Caco-2 (cell line): Measurements from ENCODE around the gene PDLIM7. TPM values are rescaled to one million over a fixed set of nuclear protein-coding genes. Genes with fewer than 3 reads are reported as not detected.

Source experiments
- BruUV-seq: library from RNA; stranded (reverse); fragments of 400-500 nt; replicated peaks from 2 replicates; lab custom pipeline; 2021; lab: Mats Ljungman, UMichigan
- CTCF ChIA-PET: fragments of 300-600 bp; sonication (Branson Sonifier 250); formaldehyde crosslinking; loops from one replicate; lab custom pipeline; 2022; ENCODE audit warnings: antibody characterized with exemption; lab: Charles Lee
- POLR2A ChIA-PET: fragments of 300-600 bp; sonication (Branson Sonifier 250); formaldehyde crosslinking; loops from one replicate; lab custom pipeline; 2022; ENCODE audit warnings: antibody characterized with exemption; lab: Charles Lee
- DNase-seq, 2 experiments: peaks; one replicate each; pipeline versions ENCODE4 v3.0.0 to v3.0.0-alpha.2; 2020 to 2022
- H3K27me3 ChIP-seq: replicated peaks from 2 replicates; pipeline ENCODE4 v1.6.0; 2011; ENCODE audit warnings: low read length; ENCODE audit not compliant: control insufficient read depth, insufficient read depth
- H3K36me3 ChIP-seq: 2 replicates; pipeline ENCODE4 v1.5.1; 2011; ENCODE audit warnings: low read length; ENCODE audit not compliant: control insufficient read depth, insufficient read depth
- H3K4me1 ChIP-seq: fragments of 250-450 bp; sonication (Bioruptor Pico); 2 replicates; pipeline ENCODE4 v1.5.1; 2020; ENCODE audit warnings: mild to moderate bottlenecking
- H3K4me3 ChIP-seq: 2 replicates; pipeline ENCODE4 v1.5.1; 2011; ENCODE audit warnings: low read depth, mild to moderate bottlenecking, control low read depth, low read length
- H3K9me3 ChIP-seq: fragments of 250-450 bp; sonication (Bioruptor Pico); 2 replicates; pipeline ENCODE4 v1.5.1; 2020; ENCODE audit warnings: mild to moderate bottlenecking, moderate library complexity
- H3K27ac Mint-ChIP-seq: one replicate; pipeline ENCODE4 v1.8.0; 2022; ENCODE audit warnings: mixed read lengths; ENCODE audit not compliant: unreplicated experiment
- H3K27me3 Mint-ChIP-seq: one replicate; pipeline ENCODE4 v1.8.0; 2022; ENCODE audit warnings: mixed read lengths; ENCODE audit not compliant: insufficient read depth, unreplicated experiment
- H3K36me3 Mint-ChIP-seq: one replicate; pipeline ENCODE4 v1.8.0; 2022; ENCODE audit warnings: mild to moderate bottlenecking, mixed read lengths; ENCODE audit not compliant: insufficient read depth, unreplicated experiment
- H3K4me1 Mint-ChIP-seq: one replicate; pipeline ENCODE4 v1.8.0; 2022; ENCODE audit warnings: low read depth, mixed read lengths; ENCODE audit not compliant: unreplicated experiment
- H3K4me3 Mint-ChIP-seq: one replicate; pipeline ENCODE4 v1.8.0; 2022; ENCODE audit warnings: mild to moderate bottlenecking, moderate library complexity, mixed read lengths; ENCODE audit not compliant: unreplicated experiment
- H3K9me3 Mint-ChIP-seq: one replicate; pipeline ENCODE4 v1.8.0; 2022; ENCODE audit warnings: mixed read lengths; ENCODE audit not compliant: unreplicated experiment
- intact Hi-C: fragments of 100-400 bp; cut with micrococcal nuclease; formaldehyde crosslinking; loops from one replicate; pipeline ENCODE4 v1.10.0; 2022; ENCODE audit not compliant: unreplicated experiment
- total RNA-seq: library from RNA; stranded (reverse); gene quantifications from 2 replicates; pipeline ENCODE4 v1.2.3, GENCODE V29; 2022
- TF ChIP-seq, protein P1 (sequence below), 2 experiments: fragments of 200-600 bp in 1 of 2; IDR thresholded peaks; 1 replicate in 1 of 2; 2 replicates in 1 of 2; pipeline versions ENCODE4 v1.5.1 to v1.8.0; 2011 to 2022; ENCODE audit warnings: antibody characterized with exemption in 1 of 2, control low read depth in 1 of 2, inconsistent platforms in 1 of 2, low read depth in 1 of 2, low read length in 1 of 2, mild to moderate bottlenecking in 1 of 2, moderate library complexity in 1 of 2; ENCODE audit not compliant: insufficient read depth in 1 of 2, severe bottlenecking in 1 of 2, unreplicated experiment in 1 of 2

The PDLIM7 gene
- total RNA-seq, 1 experiment from 2014 or later: 49.1 TPM

DNA sequence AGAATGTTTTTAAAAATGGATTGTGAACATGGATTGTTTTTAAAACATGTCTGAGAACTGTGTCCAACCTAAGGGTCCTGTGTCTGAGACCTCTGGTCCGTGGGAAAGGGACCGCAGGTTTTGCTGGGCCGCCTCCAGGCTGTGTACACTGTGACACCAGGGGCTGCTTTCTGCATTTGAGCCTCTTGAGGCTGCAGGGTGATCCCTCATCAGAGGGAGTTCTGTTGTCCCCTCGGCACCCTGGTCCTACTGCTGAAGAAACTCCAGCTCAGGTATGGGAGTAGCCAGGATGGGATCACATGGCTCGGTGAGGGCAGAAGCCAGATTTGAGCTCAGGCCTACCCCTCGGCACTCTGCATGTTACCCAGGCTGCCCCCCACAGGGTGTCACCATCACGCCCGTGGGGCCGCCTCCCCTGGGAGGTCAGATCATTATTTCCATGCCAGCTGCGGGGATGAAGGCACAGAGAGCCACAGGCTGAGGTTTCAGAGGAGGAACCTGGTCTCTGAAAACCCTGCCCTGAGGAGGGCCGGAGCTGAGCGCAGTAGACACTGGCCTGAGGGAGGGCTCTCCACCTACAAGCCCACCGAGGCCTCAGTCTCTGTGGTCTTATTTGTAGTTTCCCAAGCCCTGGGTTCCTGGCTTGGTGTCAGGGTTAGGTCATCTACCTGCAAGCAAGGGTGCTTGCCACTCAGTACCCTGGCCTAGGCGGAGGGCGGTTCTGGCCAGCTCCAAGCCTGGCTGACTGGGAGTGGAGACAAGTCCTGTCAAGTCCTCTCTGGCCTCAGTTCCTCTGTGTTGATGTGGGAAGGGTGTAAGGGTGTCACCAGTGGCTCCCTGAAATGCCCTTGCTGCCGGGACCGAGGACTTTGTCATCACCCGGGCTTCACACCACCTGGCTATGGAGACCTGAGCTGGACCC is 48.0 kb downstream of the PDLIM7 start:
- intact Hi-C loops: no loop called here
- POLR2A ChIA-PET: interaction anchor here (1.5 to 2.4 kb wide), 2 partner anchors 23 to 47 kb away, joined by 4 to 13 read pairs; partner anchors contain the start of gene GRK6
- Histone ChIP-seq H3K4me3 (no peak overlapping the region), H3K9me3 (no peaks in the 10 kb centered on the region), H3K27me3 (no peaks in the 10 kb centered on the region), H3K4me1 (peaks cover 12% of the 10 kb centered on the region), H3K36me3 (no peaks in the 10 kb centered on the region; the same call in 1 of the 2 replicates)
- DNase-seq: no peak
- Mint-ChIP-seq H3K9me3 (no peaks in the 10 kb centered on the region), H3K4me1 (peaks cover 11% of the 10 kb centered on the region), H3K36me3 (peaks cover 52% of the 10 kb centered on the region), H3K27me3 (peaks cover 6% of the 10 kb centered on the region), H3K4me3 (no peak overlapping the region), H3K27ac (no peak overlapping the region)
- BruUV-seq: no TSS peak
- TF ChIP-seq, protein P1, sequence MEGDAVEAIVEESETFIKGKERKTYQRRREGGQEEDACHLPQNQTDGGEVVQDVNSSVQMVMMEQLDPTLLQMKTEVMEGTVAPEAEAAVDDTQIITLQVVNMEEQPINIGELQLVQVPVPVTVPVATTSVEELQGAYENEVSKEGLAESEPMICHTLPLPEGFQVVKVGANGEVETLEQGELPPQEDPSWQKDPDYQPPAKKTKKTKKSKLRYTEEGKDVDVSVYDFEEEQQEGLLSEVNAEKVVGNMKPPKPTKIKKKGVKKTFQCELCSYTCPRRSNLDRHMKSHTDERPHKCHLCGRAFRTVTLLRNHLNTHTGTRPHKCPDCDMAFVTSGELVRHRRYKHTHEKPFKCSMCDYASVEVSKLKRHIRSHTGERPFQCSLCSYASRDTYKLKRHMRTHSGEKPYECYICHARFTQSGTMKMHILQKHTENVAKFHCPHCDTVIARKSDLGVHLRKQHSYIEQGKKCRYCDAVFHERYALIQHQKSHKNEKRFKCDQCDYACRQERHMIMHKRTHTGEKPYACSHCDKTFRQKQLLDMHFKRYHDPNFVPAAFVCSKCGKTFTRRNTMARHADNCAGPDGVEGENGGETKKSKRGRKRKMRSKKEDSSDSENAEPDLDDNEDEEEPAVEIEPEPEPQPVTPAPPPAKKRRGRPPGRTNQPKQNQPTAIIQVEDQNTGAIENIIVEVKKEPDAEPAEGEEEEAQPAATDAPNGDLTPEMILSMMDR (IDR thresholded peaks at IDR 0.05; ENCODE audit: insufficient read depth in 1 of 2, low read depth in 1 of 2, low read length in 1 of 2, severe bottlenecking in 1 of 2, unreplicated experiment in 1 of 2): no peak
- CTCF ChIA-PET: interaction anchor here (0.6 to 6.5 kb wide), 5 partner anchors 46 to 125 kb away, joined by 3 to 110 read pairs (median 5); no protein-coding TSS in a partner anchor

DNA sequence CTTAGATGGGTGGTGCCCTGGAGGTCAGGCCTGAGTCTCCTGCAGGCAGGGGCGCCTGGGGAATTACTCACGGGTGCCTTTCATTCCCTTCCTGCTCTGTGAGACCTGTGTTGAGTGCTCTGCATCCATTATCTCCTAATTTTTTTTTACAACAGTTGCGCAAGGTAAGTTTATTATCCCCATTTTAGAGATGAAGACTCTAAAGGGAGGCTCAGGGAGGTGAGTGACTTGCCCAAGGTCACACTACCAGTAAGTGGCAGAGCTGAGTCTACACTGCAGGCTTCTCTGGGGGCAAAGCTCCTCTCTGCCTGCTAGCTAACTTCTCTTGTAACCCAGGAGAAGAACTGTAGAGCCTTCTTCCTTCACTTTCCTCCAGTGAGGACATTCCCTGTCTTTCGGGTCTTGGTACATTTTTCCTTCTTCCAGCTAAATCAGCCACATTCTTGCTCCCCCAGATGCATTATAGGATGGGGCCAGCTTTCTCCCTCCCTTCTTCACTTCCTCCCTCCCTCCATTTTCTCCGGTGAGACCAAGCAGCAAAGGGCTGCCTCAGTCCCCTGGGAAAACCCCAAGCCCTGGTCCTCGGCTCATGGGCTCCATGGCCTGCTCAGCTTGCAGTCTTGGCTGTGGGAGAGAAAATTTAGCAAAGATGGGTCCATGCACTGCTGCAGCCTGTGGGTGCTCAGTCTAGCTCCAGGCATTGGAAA is 49.0 kb downstream of the PDLIM7 start:
- Mint-ChIP-seq H3K4me1 (peaks cover 8% of the 10 kb centered on the region), H3K4me3 (peak overlapping the region; percentile 70), H3K9me3 (no peaks in the 10 kb centered on the region), H3K36me3 (peaks cover 53% of the 10 kb centered on the region), H3K27me3 (peaks cover 6% of the 10 kb centered on the region), H3K27ac (peak overlapping the region; percentile 2)
- Histone ChIP-seq H3K4me3 (no peak overlapping the region), H3K27me3 (no peaks in the 10 kb centered on the region), H3K36me3 (no peaks in the 10 kb centered on the region; the same call in none of the 2 replicates), H3K9me3 (no peaks in the 10 kb centered on the region), H3K4me1 (peaks cover 6% of the 10 kb centered on the region; the same call in 1 of the 2 replicates)
- TF ChIP-seq, protein P1 (IDR thresholded peaks at IDR 0.05; ENCODE audit: insufficient read depth in 1 of 2, low read depth in 1 of 2, low read length in 1 of 2, severe bottlenecking in 1 of 2, unreplicated experiment in 1 of 2): no peak
- ChIA-PET POLR2A (interaction anchor here (1.5 to 2.4 kb wide), 2 partner anchors 22 to 46 kb away, joined by 4 to 13 read pairs; partner anchors contain the start of gene GRK6), CTCF (interaction anchor here (0.5 to 6.4 kb wide), 5 partner anchors 45 to 78 kb away, joined by 3 to 78 read pairs (median 5); no protein-coding TSS in a partner anchor)
- no TSS peak for BruUV-seq
- DNase-seq: no peak
- intact Hi-C loops: no loop called here
